OCI-LY7 (cell line): Measurements from ENCODE around the gene KCNC1. TPM values are rescaled to one million over a fixed set of nuclear protein-coding genes. Genes with fewer than 3 reads are reported as not detected.

Source experiments
- BruUV-seq: library from RNA; stranded (reverse); fragments of 400-500 nt; replicated peaks from 2 replicates; lab custom pipeline; 2021; lab: Mats Ljungman, UMichigan
- CTCF ChIA-PET: fragments of 300-600 bp; sonication (Branson Sonifier 250); formaldehyde crosslinking; loops from one replicate; lab custom pipeline; 2022; ENCODE audit warnings: antibody characterized with exemption; ENCODE audit not compliant: unreplicated experiment; lab: Charles Lee
- POLR2A ChIA-PET: fragments of 300-600 bp; sonication (Branson Sonifier 250); formaldehyde crosslinking; loops from one replicate; lab custom pipeline; 2022; ENCODE audit warnings: antibody characterized with exemption; lab: Charles Lee
- DNase-seq: peaks from one replicate; pipeline ENCODE4 v3.0.0-alpha.2; 2015; ENCODE audit warnings: low spot score
- H2AFZ ChIP-seq: fragments of 200-600 bp; sonication (generic), shearing (Covaris generic); 2 replicates; pipeline ENCODE4 v1.6.1; 2014; ENCODE audit warnings: mild to moderate bottlenecking, antibody characterized with exemption, low read length, moderate library complexity
- H3K27ac ChIP-seq: fragments of 200-600 bp; sonication (generic); 2 replicates; pipeline ENCODE4 v1.5.1; 2014; ENCODE audit warnings: mixed run types, low read depth, mild to moderate bottlenecking, moderate library complexity, low read length, inconsistent platforms; ENCODE audit not compliant: poor library complexity, severe bottlenecking
- H3K36me3 ChIP-seq: fragments of 200-600 bp; sonication (generic); 2 replicates; pipeline ENCODE4 v1.6.1; 2014; ENCODE audit warnings: mild to moderate bottlenecking, antibody characterized with exemption, low read length, moderate library complexity, mixed read lengths; ENCODE audit not compliant: insufficient read depth
- H3K4me1 ChIP-seq: fragments of 200-600 bp; sonication (generic); 2 replicates; pipeline ENCODE4 v1.5.1; 2014; ENCODE audit warnings: mild to moderate bottlenecking, low read length; ENCODE audit not compliant: insufficient read depth, poor library complexity, severe bottlenecking
- H3K4me2 ChIP-seq: fragments of 200-600 bp; sonication (generic); 2 replicates; pipeline ENCODE4 v1.6.1; 2014; ENCODE audit warnings: mild to moderate bottlenecking, low read length
- H3K4me3 ChIP-seq: fragments of 200-600 bp; sonication (generic); 2 replicates; pipeline ENCODE4 v1.5.1; 2014; ENCODE audit warnings: mild to moderate bottlenecking, low read depth, low read length; ENCODE audit not compliant: poor library complexity, severe bottlenecking
- H3K79me2 ChIP-seq: fragments of 200-600 bp; sonication (generic); 2 replicates; pipeline ENCODE4 v1.6.1; 2016; ENCODE audit warnings: low read depth, mild to moderate bottlenecking, low read length, moderate library complexity, mixed read lengths; ENCODE audit not compliant: insufficient read depth
- H3K9me2 ChIP-seq: fragments of 200-600 bp; sonication (generic); 2 replicates; pipeline ENCODE4 v1.6.1; 2016; ENCODE audit warnings: mild to moderate bottlenecking, low read length, mixed read lengths; ENCODE audit not compliant: insufficient read depth
- H3K9me3 ChIP-seq: fragments of 200-600 bp; sonication (generic); 2 replicates; pipeline ENCODE4 v1.6.1; 2014; ENCODE audit warnings: mild to moderate bottlenecking, mixed run types, low read length, mixed read lengths
- H4K20me1 ChIP-seq: fragments of 200-600 bp; sonication (generic); 2 replicates; pipeline ENCODE4 v1.6.1; 2014; ENCODE audit warnings: mild to moderate bottlenecking, antibody characterized with exemption, low read length, moderate library complexity, mixed read lengths; ENCODE audit not compliant: insufficient read depth
- EZH2phosphoT487 ChIP-seq: fragments of 200-600 bp; sonication (generic); IDR thresholded peaks from 2 replicates; pipeline ENCODE4 v1.6.1; 2018; ENCODE audit warnings: low read depth, borderline replicate concordance, mild to moderate bottlenecking, mixed run types, antibody characterized with exemption, low read length, moderate library complexity, mixed read lengths
- intact Hi-C: fragments of 100-400 bp; cut with micrococcal nuclease; formaldehyde crosslinking; loops from one replicate; pipeline ENCODE4 v1.10.0; 2022; ENCODE audit not compliant: unreplicated experiment
- total RNA-seq, 2 experiments: library from RNA; depleted of rRNA in 1 of 2; stranded (reverse); fragments of >200 nt in 1 of 2; shearing (Covaris generic) in 1 of 2; gene quantifications; 2 replicates each; pipeline ENCODE4 v1.2.3, GENCODE V29; 2014 to 2022
- TF ChIP-seq, protein P1 (sequence below): fragments of 200-600 bp; sonication (generic); conservative IDR thresholded peaks from 2 replicates; pipeline ENCODE4 v1.5.1; 2014; ENCODE audit warnings: mild to moderate bottlenecking, antibody characterized with exemption, low read length, moderate library complexity, mixed read lengths

The KCNC1 gene
- total RNA-seq, 2 experiments from 2014 or later: not detected

DNA sequence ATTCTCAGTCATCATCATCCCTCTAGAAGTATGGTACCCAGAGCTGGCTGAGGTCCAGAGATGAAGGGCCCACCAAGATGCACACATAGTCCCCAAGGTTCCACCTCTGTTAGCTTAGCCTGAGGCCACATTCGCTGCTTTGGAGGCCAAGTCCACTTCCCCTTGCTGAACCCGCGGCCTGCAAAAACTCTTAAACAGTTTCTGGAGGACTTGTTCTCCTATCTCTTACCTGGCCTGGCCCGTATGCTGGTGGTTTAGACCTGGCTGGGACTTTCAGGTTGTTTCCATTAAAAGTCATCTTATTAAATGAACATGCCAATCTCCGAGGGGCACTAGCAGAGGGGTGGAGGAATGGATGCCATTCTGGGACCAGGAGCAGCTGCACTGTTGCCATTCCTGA lies 64.6 kb downstream of the KCNC1 start:
- no peak overlapping the region for H3K27ac ChIP-seq
- no peak overlapping the region for H2AFZ ChIP-seq
- no peaks in the 10 kb centered on the region for H3K36me3 ChIP-seq
- H3K9me2 ChIP-seq: no peaks in the 10 kb centered on the region
- TF ChIP-seq, protein P1, sequence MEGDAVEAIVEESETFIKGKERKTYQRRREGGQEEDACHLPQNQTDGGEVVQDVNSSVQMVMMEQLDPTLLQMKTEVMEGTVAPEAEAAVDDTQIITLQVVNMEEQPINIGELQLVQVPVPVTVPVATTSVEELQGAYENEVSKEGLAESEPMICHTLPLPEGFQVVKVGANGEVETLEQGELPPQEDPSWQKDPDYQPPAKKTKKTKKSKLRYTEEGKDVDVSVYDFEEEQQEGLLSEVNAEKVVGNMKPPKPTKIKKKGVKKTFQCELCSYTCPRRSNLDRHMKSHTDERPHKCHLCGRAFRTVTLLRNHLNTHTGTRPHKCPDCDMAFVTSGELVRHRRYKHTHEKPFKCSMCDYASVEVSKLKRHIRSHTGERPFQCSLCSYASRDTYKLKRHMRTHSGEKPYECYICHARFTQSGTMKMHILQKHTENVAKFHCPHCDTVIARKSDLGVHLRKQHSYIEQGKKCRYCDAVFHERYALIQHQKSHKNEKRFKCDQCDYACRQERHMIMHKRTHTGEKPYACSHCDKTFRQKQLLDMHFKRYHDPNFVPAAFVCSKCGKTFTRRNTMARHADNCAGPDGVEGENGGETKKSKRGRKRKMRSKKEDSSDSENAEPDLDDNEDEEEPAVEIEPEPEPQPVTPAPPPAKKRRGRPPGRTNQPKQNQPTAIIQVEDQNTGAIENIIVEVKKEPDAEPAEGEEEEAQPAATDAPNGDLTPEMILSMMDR: no peak
- no peak for TF ChIP-seq EZH2phosphoT487
- no peak overlapping the region for H3K4me3 ChIP-seq
- no peaks in the 10 kb centered on the region for H3K79me2 ChIP-seq
- POLR2A ChIA-PET: no interaction called here
- H4K20me1 ChIP-seq: no peaks in the 10 kb centered on the region
- no peaks in the 10 kb centered on the region for H3K4me1 ChIP-seq
- no peak overlapping the region for H3K4me2 ChIP-seq
- intact Hi-C loops: no loop called here
- BruUV-seq: no TSS peak
- CTCF ChIA-PET: no interaction called here
- no peak for DNase-seq
- H3K9me3 ChIP-seq: no peaks in the 10 kb centered on the region

DNA sequence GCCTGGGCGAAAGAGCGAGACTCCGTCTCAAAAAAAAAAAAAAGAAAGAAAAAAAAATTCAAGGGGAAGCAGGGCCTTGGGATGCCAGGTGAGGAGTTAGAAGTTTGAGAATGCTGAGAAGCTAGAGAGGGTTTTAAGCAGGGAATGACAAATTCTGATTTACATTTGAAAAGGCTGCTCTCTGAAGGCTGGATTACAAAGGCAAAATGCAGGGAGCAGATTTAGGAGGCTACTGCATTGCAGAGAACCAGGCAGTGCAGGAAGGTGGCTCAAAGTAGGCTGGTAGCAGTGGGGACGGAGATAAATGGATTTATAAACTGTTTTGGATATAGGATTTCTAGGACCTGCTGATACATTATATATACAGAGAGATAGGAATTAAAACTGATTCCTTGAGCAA lies 66.6 kb downstream of the KCNC1 start:
- ChIA-PET POLR2A (interaction anchor here (0.7 to 1.7 kb wide), 2 partner anchors 11 to 185 kb away, joined by 4 to 5 read pairs; no protein-coding TSS in a partner anchor), CTCF (no interaction called here)
- Histone ChIP-seq H2AFZ (no peak overlapping the region), H3K27ac (no peak overlapping the region), H3K36me3 (no peaks in the 10 kb centered on the region), H3K79me2 (no peaks in the 10 kb centered on the region), H4K20me1 (no peaks in the 10 kb centered on the region), H3K4me1 (no peaks in the 10 kb centered on the region), H3K4me2 (no peak overlapping the region), H3K9me2 (no peaks in the 10 kb centered on the region), H3K4me3 (no peak overlapping the region), H3K9me3 (no peaks in the 10 kb centered on the region)
- DNase-seq: no peak
- intact Hi-C loops: no loop called here
- no TSS peak for BruUV-seq
- TF ChIP-seq, protein P1: no peak
- no peak for TF ChIP-seq EZH2phosphoT487

DNA sequence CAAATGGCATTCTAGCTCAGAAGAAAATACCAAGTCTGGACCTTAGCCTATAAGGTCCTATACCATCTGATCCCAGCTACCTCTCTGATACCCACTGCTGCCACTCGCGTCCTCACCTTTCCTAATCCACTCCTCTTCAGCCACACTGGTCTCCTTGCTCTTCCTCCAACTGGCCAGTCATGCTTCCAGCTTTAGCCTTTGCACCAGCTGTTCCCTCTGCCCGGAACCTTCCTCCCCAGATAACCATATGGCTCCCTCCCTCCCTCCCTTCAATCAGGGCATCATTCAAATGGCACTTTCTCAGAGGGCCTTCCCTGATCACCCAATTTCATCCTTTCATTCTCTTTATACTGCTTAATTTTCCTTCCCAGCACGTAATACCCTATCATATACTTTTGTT lies 67.9 kb downstream of the KCNC1 start:
- no peak overlapping the region for H3K4me3 ChIP-seq
- no peaks in the 10 kb centered on the region for H3K79me2 ChIP-seq
- POLR2A ChIA-PET: interaction anchor here (1.7 kb wide), 1 partner anchor 10 kb away, joined by 5 read pairs; no protein-coding TSS in a partner anchor
- H3K4me1 ChIP-seq: no peaks in the 10 kb centered on the region
- CTCF ChIA-PET: no interaction called here
- no peak overlapping the region for H3K27ac ChIP-seq
- no peaks in the 10 kb centered on the region for H3K9me3 ChIP-seq
- TF ChIP-seq EZH2phosphoT487: no peak
- TF ChIP-seq, protein P1: no peak
- DNase-seq: no peak
- intact Hi-C loops: no loop called here
- H3K4me2 ChIP-seq: no peak overlapping the region
- no peaks in the 10 kb centered on the region for H3K36me3 ChIP-seq
- no peaks in the 10 kb centered on the region for H3K9me2 ChIP-seq
- BruUV-seq: no TSS peak
- H4K20me1 ChIP-seq: no peaks in the 10 kb centered on the region
- H2AFZ ChIP-seq: no peak overlapping the region
